SJSA1 (cell line): ENCODE data around the gene TBC1D24. TPM values are rescaled to one million over a fixed set of nuclear protein-coding genes. Genes with fewer than 3 reads are reported as not detected.
"Not testable (repeated sequence)": the region's sequence is repeated elsewhere in the genome, so short reads cannot be mapped to it uniquely, and the experiment has no call there.

ENCODE experiments used
- DNase-seq, 2 experiments: peaks; one replicate each; pipeline ENCODE4 v3.0.0-alpha.2; 2015 to 2020; ENCODE audit warnings: low spot score in 2 of 2, low read depth in 1 of 2
- H3K27ac ChIP-seq: fragments of 250-450 bp; sonication (Bioruptor Pico); 2 replicates; pipeline ENCODE4 v1.5.1; 2020; ENCODE audit warnings: mild to moderate bottlenecking, moderate library complexity
- H3K27me3 ChIP-seq: fragments of 250-450 bp; sonication (Bioruptor Pico); replicated peaks from 2 replicates; pipeline ENCODE4 v1.5.1; 2020; ENCODE audit warnings: mild to moderate bottlenecking, moderate library complexity
- H3K36me3 ChIP-seq: fragments of 250-450 bp; sonication (Bioruptor Pico); 2 replicates; pipeline ENCODE4 v1.5.1; 2020; ENCODE audit warnings: mild to moderate bottlenecking
- H3K4me1 ChIP-seq: fragments of 250-450 bp; sonication (Bioruptor Pico); replicated peaks from 2 replicates; pipeline ENCODE4 v1.6.1; 2021; ENCODE audit warnings: mild to moderate bottlenecking
- H3K4me3 ChIP-seq: fragments of 250-450 bp; sonication (Bioruptor Pico); 2 replicates; pipeline ENCODE4 v1.5.1; 2020; ENCODE audit warnings: mild to moderate bottlenecking
- H3K9me3 ChIP-seq: fragments of 250-450 bp; sonication (Bioruptor Pico); replicated peaks from 2 replicates; pipeline ENCODE4 v1.5.1; 2020; ENCODE audit warnings: mild to moderate bottlenecking
- total RNA-seq: library from RNA; depleted of rRNA; stranded (reverse); fragments of >200 nt; shearing (Covaris generic); gene quantifications from 2 replicates; pipeline ENCODE4 v1.2.3, GENCODE V29; 2014

The TBC1D24 gene
- total RNA-seq, 1 experiment from 2014 or later = 9.3 TPM

- Histone ChIP-seq H3K4me3 (peak overlapping the region; percentile 81), H3K4me1 (peaks cover 33% of the 10 kb centered on the region), H3K27me3 (0 out of 2 replicates have a peak, but pooled peaks cover 3% of the 10 kb centered on the region), H3K27ac (no peak overlapping the region), H3K9me3 (no peaks in the 10 kb centered on the region; the same call in 1 of the 2 replicates), H3K36me3 (peaks cover 8% of the 10 kb centered on the region)
- DNase-seq = no peak
Measured at GRCh38 chr16:2475413-2476344, 752 bp downstream of the TBC1D24 start.

- Histone ChIP-seq H3K27me3 (0 out of 2 replicates have a peak, but pooled peaks cover 3% of the 10 kb centered on the region), H3K4me3 (no peak overlapping the region), H3K4me1 (peaks cover 29% of the 10 kb centered on the region), H3K27ac (no peak overlapping the region), H3K36me3 (peaks cover 8% of the 10 kb centered on the region), H3K9me3 (no peaks in the 10 kb centered on the region; the same call in 1 of the 2 replicates)
- DNase-seq = no peak
Measured at GRCh38 chr16:2476345-2476720, 1.4 kb downstream of the TBC1D24 start.

GRCh38 chr16:2476741-2477140 is 1.8 kb downstream of the TBC1D24 start:
- 0 out of 2 replicates have a peak, but pooled peaks cover 1% of the 10 kb centered on the region for H3K27me3 ChIP-seq
- no peak overlapping the region for H3K27ac ChIP-seq
- H3K4me1 ChIP-seq = peaks cover 25% of the 10 kb centered on the region
- no peak overlapping the region for H3K4me3 ChIP-seq
- DNase-seq = no peak
- H3K36me3 ChIP-seq = peaks cover 8% of the 10 kb centered on the region
- H3K9me3 ChIP-seq = no peaks in the 10 kb centered on the region; the same call in 1 of the 2 replicates

GRCh38 chr16:2477327-2477726 is 2.4 kb downstream of the TBC1D24 start:
- H3K4me3 ChIP-seq = no peak overlapping the region
- peaks cover 8% of the 10 kb centered on the region for H3K36me3 ChIP-seq
- DNase-seq = no peak
- no peaks in the 10 kb centered on the region; the same call in 1 of the 2 replicates for H3K9me3 ChIP-seq
- H3K27ac ChIP-seq = no peak overlapping the region
- H3K4me1 ChIP-seq = peaks cover 19% of the 10 kb centered on the region
- H3K27me3 ChIP-seq = no peaks in the 10 kb centered on the region

GRCh38 chr16:2478279-2478678 is 3.4 kb downstream of the TBC1D24 start:
- Histone ChIP-seq H3K27me3 (no peaks in the 10 kb centered on the region), H3K36me3 (peaks cover 8% of the 10 kb centered on the region), H3K9me3 (no peaks in the 10 kb centered on the region; the same call in 1 of the 2 replicates), H3K4me1 (peaks cover 18% of the 10 kb centered on the region), H3K27ac (no peak overlapping the region), H3K4me3 (no peak overlapping the region)
- DNase-seq = no peak

- H3K9me3 ChIP-seq, H3K36me3 ChIP-seq, DNase-seq, H3K4me1 ChIP-seq, H3K4me3 ChIP-seq, H3K27ac ChIP-seq, H3K27me3 ChIP-seq: not testable (repeated sequence)
Measured at GRCh38 chr16:2479996-2480395, 5.1 kb downstream of the TBC1D24 start.

- DNase-seq = no peak
- no peaks in the 10 kb centered on the region for H3K27me3 ChIP-seq
Measured at GRCh38 chr16:2480948-2481347, 6.0 kb downstream of the TBC1D24 start.

GRCh38 chr16:2481676-2482075 is 6.7 kb downstream of the TBC1D24 start:
- Histone ChIP-seq H3K36me3 (no peaks in the 10 kb centered on the region), H3K4me3 (no peak overlapping the region), H3K9me3 (no peaks in the 10 kb centered on the region), H3K4me1 (no peaks in the 10 kb centered on the region), H3K27ac (no peak overlapping the region), H3K27me3 (no peaks in the 10 kb centered on the region)
- DNase-seq = no peak

More at GRCh38 chr16:2480948-2481347, 6.0 kb downstream of the TBC1D24 start:
- no peak overlapping the region for H3K4me3 ChIP-seq
- no peaks in the 10 kb centered on the region for H3K9me3 ChIP-seq
- H3K36me3 ChIP-seq = no peaks in the 10 kb centered on the region
- H3K4me1 ChIP-seq = no peaks in the 10 kb centered on the region
- no peak overlapping the region for H3K27ac ChIP-seq

GRCh38 chr16:2482249-2482648 is 7.3 kb downstream of the TBC1D24 start:
- Histone ChIP-seq H3K9me3 (no peaks in the 10 kb centered on the region), H3K27ac (no peak overlapping the region), H3K27me3 (no peaks in the 10 kb centered on the region), H3K36me3 (no peaks in the 10 kb centered on the region), H3K4me1 (no peaks in the 10 kb centered on the region), H3K4me3 (no peak overlapping the region)
- no peak for DNase-seq

GRCh38 chr16:2482708-2483534 is 8.0 kb downstream of the TBC1D24 start:
- no peak overlapping the region for H3K27ac ChIP-seq
- no peaks in the 10 kb centered on the region for H3K27me3 ChIP-seq
- H3K4me3 ChIP-seq = no peak overlapping the region
- DNase-seq = no peak
- H3K9me3 ChIP-seq = no peaks in the 10 kb centered on the region
- no peaks in the 10 kb centered on the region for H3K36me3 ChIP-seq
- no peaks in the 10 kb centered on the region for H3K4me1 ChIP-seq

- DNase-seq = no peak
- Histone ChIP-seq H3K9me3 (no peaks in the 10 kb centered on the region), H3K36me3 (no peaks in the 10 kb centered on the region), H3K27me3 (no peaks in the 10 kb centered on the region), H3K4me1 (no peaks in the 10 kb centered on the region), H3K4me3 (no peak overlapping the region), H3K27ac (no peak overlapping the region)
Measured at GRCh38 chr16:2483939-2484897, 9.3 kb downstream of the TBC1D24 start.

- Histone ChIP-seq H3K27me3 (no peaks in the 10 kb centered on the region), H3K27ac (no peak overlapping the region), H3K9me3 (no peaks in the 10 kb centered on the region), H3K4me1 (no peaks in the 10 kb centered on the region), H3K36me3 (no peaks in the 10 kb centered on the region), H3K4me3 (no peak overlapping the region)
- no peak for DNase-seq
Measured at GRCh38 chr16:2484898-2485508, 10.1 kb downstream of the TBC1D24 start.
